Measurements from ENCODE around the gene OSBP2.

The OSBP2 gene

DNA sequence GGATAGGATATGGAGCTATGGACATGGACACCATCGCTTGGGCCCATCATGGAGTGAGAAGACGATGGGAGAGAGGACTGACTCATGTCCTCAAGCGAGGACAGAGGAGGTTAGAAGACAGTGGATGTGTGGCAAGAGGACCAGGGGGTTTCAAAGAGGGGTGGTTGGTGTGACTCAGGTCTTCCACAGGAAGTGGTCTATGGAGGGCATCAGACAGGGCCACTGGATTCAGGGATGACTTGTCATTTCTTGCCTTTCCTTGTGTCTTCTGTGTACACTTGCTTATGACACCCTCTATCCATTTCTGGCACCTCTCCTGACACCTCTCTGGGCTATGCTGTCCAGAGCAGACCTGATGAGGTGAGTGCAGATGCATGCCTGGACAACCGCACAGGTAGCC is 115.4 kb downstream of the OSBP2 start (continued):
- TF ChIP-seq, protein P1, sequence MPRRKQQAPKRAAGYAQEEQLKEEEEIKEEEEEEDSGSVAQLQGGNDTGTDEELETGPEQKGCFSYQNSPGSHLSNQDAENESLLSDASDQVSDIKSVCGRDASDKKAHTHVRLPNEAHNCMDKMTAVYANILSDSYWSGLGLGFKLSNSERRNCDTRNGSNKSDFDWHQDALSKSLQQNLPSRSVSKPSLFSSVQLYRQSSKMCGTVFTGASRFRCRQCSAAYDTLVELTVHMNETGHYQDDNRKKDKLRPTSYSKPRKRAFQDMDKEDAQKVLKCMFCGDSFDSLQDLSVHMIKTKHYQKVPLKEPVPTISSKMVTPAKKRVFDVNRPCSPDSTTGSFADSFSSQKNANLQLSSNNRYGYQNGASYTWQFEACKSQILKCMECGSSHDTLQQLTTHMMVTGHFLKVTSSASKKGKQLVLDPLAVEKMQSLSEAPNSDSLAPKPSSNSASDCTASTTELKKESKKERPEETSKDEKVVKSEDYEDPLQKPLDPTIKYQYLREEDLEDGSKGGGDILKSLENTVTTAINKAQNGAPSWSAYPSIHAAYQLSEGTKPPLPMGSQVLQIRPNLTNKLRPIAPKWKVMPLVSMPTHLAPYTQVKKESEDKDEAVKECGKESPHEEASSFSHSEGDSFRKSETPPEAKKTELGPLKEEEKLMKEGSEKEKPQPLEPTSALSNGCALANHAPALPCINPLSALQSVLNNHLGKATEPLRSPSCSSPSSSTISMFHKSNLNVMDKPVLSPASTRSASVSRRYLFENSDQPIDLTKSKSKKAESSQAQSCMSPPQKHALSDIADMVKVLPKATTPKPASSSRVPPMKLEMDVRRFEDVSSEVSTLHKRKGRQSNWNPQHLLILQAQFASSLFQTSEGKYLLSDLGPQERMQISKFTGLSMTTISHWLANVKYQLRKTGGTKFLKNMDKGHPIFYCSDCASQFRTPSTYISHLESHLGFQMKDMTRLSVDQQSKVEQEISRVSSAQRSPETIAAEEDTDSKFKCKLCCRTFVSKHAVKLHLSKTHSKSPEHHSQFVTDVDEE (CRISPR knock-in tag; IDR thresholded peaks at IDR 0.05) = no peak
- TF ChIP-seq RARB (CRISPR knock-in tag; IDR thresholded peaks at IDR 0.05) = no peak

DNA sequence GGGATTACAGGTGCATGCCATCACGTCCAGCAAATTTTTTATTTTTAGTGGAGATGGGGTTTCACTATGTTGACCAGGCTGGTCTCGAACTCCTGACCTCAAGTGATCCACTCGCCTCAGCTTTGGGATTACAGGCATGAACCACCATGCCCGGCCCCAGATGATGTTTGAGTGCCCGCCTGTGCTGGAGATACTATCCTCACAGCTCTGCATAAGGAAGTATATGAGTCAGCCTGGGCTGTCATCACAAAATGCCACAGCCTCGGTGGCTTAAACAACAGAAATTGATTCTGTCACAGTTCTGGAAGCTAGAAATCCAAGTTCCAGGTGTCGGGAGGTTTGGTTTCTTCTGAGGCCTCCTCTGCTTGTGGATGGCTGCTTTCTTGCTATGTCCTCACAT is 119.3 kb downstream of the OSBP2 start:
- no peak for ATAC-seq
- TF ChIP-seq OSR1 (CRISPR knock-in tag; IDR thresholded peaks at IDR 0.05) = no peak
- no peak for TF ChIP-seq ZNF8 (CRISPR knock-in tag; IDR thresholded peaks at IDR 0.05)
- no peak for TF ChIP-seq PPARA (CRISPR knock-in tag; IDR thresholded peaks at IDR 0.05; ENCODE audit: borderline replicate concordance)
- no peak for TF ChIP-seq ZFP3 (CRISPR knock-in tag; IDR thresholded peaks at IDR 0.05)
- no peak for TF ChIP-seq RARB (CRISPR knock-in tag; IDR thresholded peaks at IDR 0.05)
- TF ChIP-seq CSDC2 (CRISPR knock-in tag; IDR thresholded peaks at IDR 0.05) = no peak
- TF ChIP-seq TOX (CRISPR knock-in tag; IDR thresholded peaks at IDR 0.05; ENCODE audit: borderline replicate concordance) = no peak
- TF ChIP-seq, protein P2, sequence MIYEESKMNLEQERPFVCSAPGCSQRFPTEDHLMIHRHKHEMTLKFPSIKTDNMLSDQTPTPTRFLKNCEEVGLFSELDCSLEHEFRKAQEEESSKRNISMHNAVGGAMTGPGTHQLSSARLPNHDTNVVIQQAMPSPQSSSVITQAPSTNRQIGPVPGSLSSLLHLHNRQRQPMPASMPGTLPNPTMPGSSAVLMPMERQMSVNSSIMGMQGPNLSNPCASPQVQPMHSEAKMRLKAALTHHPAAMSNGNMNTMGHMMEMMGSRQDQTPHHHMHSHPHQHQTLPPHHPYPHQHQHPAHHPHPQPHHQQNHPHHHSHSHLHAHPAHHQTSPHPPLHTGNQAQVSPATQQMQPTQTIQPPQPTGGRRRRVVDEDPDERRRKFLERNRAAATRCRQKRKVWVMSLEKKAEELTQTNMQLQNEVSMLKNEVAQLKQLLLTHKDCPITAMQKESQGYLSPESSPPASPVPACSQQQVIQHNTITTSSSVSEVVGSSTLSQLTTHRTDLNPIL (CRISPR knock-in tag; IDR thresholded peaks at IDR 0.05; ENCODE audit: low read depth) = no peak
- TF ChIP-seq, protein P3, sequence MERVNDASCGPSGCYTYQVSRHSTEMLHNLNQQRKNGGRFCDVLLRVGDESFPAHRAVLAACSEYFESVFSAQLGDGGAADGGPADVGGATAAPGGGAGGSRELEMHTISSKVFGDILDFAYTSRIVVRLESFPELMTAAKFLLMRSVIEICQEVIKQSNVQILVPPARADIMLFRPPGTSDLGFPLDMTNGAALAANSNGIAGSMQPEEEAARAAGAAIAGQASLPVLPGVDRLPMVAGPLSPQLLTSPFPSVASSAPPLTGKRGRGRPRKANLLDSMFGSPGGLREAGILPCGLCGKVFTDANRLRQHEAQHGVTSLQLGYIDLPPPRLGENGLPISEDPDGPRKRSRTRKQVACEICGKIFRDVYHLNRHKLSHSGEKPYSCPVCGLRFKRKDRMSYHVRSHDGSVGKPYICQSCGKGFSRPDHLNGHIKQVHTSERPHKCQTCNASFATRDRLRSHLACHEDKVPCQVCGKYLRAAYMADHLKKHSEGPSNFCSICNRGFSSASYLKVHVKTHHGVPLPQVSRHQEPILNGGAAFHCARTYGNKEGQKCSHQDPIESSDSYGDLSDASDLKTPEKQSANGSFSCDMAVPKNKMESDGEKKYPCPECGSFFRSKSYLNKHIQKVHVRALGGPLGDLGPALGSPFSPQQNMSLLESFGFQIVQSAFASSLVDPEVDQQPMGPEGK (CRISPR knock-in tag; IDR thresholded peaks at IDR 0.05; ENCODE audit: borderline replicate concordance) = no peak
- TF ChIP-seq, protein P4, sequence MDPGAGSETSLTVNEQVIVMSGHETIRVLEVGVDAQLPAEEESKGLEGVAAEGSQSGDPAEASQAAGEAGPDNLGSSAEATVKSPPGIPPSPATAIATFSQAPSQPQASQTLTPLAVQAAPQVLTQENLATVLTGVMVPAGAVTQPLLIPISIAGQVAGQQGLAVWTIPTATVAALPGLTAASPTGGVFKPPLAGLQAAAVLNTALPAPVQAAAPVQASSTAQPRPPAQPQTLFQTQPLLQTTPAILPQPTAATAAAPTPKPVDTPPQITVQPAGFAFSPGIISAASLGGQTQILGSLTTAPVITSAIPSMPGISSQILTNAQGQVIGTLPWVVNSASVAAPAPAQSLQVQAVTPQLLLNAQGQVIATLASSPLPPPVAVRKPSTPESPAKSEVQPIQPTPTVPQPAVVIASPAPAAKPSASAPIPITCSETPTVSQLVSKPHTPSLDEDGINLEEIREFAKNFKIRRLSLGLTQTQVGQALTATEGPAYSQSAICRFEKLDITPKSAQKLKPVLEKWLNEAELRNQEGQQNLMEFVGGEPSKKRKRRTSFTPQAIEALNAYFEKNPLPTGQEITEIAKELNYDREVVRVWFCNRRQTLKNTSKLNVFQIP (CRISPR knock-in tag; IDR thresholded peaks at IDR 0.05; ENCODE audit: borderline replicate concordance, low read depth) = no peak
- TF ChIP-seq GLIS3 (CRISPR knock-in tag; IDR thresholded peaks at IDR 0.05) = no peak

DNA sequence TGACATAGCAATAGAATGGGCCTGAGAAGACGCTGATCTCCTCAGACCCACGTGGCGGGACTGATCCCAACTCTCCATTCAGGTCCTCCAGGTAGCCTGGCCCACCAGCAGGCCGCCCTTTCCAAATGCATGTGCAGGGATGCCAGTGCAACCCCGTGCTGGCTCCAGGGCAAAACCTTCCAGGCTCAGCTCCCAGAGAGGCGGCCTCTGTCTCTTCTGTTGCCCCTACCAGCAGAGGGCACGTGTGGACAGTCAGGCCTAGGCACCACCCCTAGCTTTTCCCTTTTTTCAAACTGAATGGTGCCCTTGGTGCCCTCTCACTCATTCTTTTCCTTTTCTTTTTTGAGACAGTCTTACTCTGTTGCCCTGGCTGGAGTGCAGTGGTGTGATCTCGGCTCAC is 121.7 kb downstream of the OSBP2 start:
- TF ChIP-seq PPARA (CRISPR knock-in tag; IDR thresholded peaks at IDR 0.05; ENCODE audit: borderline replicate concordance) (no peak), ZFP30 (CRISPR knock-in tag; IDR thresholded peaks at IDR 0.05) (no peak), ZNF565 (CRISPR knock-in tag; conservative IDR thresholded peaks at IDR 0.05; ENCODE audit: low read depth) (no peak), RARB (CRISPR knock-in tag; IDR thresholded peaks at IDR 0.05) (no peak), ZNF70 (CRISPR knock-in tag; IDR thresholded peaks at IDR 0.05) (no peak), ZC3H10 (CRISPR knock-in tag; IDR thresholded peaks at IDR 0.05) (no peak), BACH2 (CRISPR knock-in tag; IDR thresholded peaks at IDR 0.05; ENCODE audit: borderline replicate concordance) (no peak), ARNTL (CRISPR knock-in tag; IDR thresholded peaks at IDR 0.05; ENCODE audit: borderline replicate concordance, low read depth) (no peak), CSDC2 (CRISPR knock-in tag; IDR thresholded peaks at IDR 0.05) (no peak), SNAI2 (CRISPR knock-in tag; IDR thresholded peaks at IDR 0.05) (no peak), OSR1 (CRISPR knock-in tag; IDR thresholded peaks at IDR 0.05) (no peak), GLIS3 (CRISPR knock-in tag; IDR thresholded peaks at IDR 0.05) (no peak), ISL1 (CRISPR knock-in tag; IDR thresholded peaks at IDR 0.05) (no peak), TCF4 (CRISPR knock-in tag; IDR thresholded peaks at IDR 0.05; ENCODE audit: borderline replicate concordance) (no peak), ESRRG (CRISPR knock-in tag; IDR thresholded peaks at IDR 0.05) (no peak), ZFP3 (CRISPR knock-in tag; IDR thresholded peaks at IDR 0.05) (no peak)
- TF ChIP-seq, protein P4 (CRISPR knock-in tag; IDR thresholded peaks at IDR 0.05; ENCODE audit: borderline replicate concordance, low read depth) = no peak
- TF ChIP-seq, protein P3 (CRISPR knock-in tag; IDR thresholded peaks at IDR 0.05; ENCODE audit: borderline replicate concordance) = no peak
- TF ChIP-seq, protein P2 (CRISPR knock-in tag; IDR thresholded peaks at IDR 0.05; ENCODE audit: low read depth) = no peak
- TF ChIP-seq, protein P5, sequence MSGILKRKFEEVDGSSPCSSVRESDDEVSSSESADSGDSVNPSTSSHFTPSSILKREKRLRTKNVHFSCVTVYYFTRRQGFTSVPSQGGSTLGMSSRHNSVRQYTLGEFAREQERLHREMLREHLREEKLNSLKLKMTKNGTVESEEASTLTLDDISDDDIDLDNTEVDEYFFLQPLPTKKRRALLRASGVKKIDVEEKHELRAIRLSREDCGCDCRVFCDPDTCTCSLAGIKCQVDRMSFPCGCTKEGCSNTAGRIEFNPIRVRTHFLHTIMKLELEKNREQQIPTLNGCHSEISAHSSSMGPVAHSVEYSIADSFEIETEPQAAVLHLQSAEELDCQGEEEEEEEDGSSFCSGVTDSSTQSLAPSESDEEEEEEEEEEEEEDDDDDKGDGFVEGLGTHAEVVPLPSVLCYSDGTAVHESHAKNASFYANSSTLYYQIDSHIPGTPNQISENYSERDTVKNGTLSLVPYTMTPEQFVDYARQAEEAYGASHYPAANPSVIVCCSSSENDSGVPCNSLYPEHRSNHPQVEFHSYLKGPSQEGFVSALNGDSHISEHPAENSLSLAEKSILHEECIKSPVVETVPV (CRISPR knock-in tag; IDR thresholded peaks at IDR 0.05) = no peak
- no peak for ATAC-seq

All from SK-N-SH treated with all-trans-retinoic acid at 6 μM for 48 hours (cell line).